ENCODE data around the gene CBX4. TPM values are rescaled to one million over a fixed set of nuclear protein-coding genes. Genes with fewer than 3 reads are reported as not detected.
A peak's percentile ranks its signal among the peaks of the same experiment; 100 is the strongest.

The CBX4 gene
- total RNA-seq, 1 experiment from 2014 or later = 3.3 TPM

- TF ChIP-seq, protein P1, sequence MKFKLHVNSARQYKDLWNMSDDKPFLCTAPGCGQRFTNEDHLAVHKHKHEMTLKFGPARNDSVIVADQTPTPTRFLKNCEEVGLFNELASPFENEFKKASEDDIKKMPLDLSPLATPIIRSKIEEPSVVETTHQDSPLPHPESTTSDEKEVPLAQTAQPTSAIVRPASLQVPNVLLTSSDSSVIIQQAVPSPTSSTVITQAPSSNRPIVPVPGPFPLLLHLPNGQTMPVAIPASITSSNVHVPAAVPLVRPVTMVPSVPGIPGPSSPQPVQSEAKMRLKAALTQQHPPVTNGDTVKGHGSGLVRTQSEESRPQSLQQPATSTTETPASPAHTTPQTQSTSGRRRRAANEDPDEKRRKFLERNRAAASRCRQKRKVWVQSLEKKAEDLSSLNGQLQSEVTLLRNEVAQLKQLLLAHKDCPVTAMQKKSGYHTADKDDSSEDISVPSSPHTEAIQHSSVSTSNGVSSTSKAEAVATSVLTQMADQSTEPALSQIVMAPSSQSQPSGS (CRISPR knock-in tag; IDR thresholded peaks at IDR 0.05; ENCODE audit: borderline replicate concordance, low read depth) = no peak
- TF ChIP-seq GRHL2 (CRISPR knock-in tag; IDR thresholded peaks at IDR 0.05; ENCODE audit: insufficient replicate concordance, severe bottlenecking) = no peak
- no peak for TF ChIP-seq EMX1 (CRISPR knock-in tag; IDR thresholded peaks at IDR 0.05)
- no peak for TF ChIP-seq GABPB1 (CRISPR knock-in tag; IDR thresholded peaks at IDR 0.05)
- no peak for TF ChIP-seq MXD4 (CRISPR knock-in tag; IDR thresholded peaks at IDR 0.05; ENCODE audit: borderline replicate concordance)
- TF ChIP-seq STAT6 (CRISPR knock-in tag; conservative IDR thresholded peaks at IDR 0.05; ENCODE audit: low read depth) = no peak
- TF ChIP-seq CREM (CRISPR knock-in tag; IDR thresholded peaks at IDR 0.05) = no peak
- TF ChIP-seq RELA (CRISPR knock-in tag; IDR thresholded peaks at IDR 0.05; ENCODE audit: borderline replicate concordance) = no peak
Observed at GRCh38 chr17:79842136-79842655, 3.0 kb upstream of the CBX4 start (continued).

- DNase-seq (ENCODE audit: low spot score) = peak; percentile 54
Observed at GRCh38 chr17:79841369-79842135, 2.3 kb upstream of the CBX4 start.

GRCh38 chr17:79840989-79841286 lies 1.7 kb upstream of the CBX4 start:
- CTCF ChIA-PET = interaction anchor here (0.5 to 9.0 kb wide), 27 partner anchors 9 to 1482 kb away, joined by 3 to 221 read pairs (median 6); partner anchors contain the start of genes CBX8 and GAA
- Mint-ChIP-seq H3K9me3 (no peaks in the 10 kb centered on the region), H3K27ac (no peak overlapping the region), H3K4me1 (peaks cover 27% of the 10 kb centered on the region), H3K36me3 (no peaks in the 10 kb centered on the region), H3K27me3 (ENCODE audit: low read depth) (peaks cover 89% of the 10 kb centered on the region), H3K4me3 (no peak overlapping the region)
- TF ChIP-seq GTF2I (CRISPR knock-in tag; conservative IDR thresholded peaks at IDR 0.05) (no peak), USF1 (CRISPR knock-in tag; IDR thresholded peaks at IDR 0.05) (peak; percentile 22; the same call in 1 of the 2 replicates)
- DNase-seq (ENCODE audit: low spot score) = no peak
- POLR2A ChIA-PET = interaction anchor here (1.4 kb wide), 1 partner anchor 194 kb away, joined by 3 read pairs; no protein-coding TSS in a partner anchor
- ATAC-seq = no peak

More at GRCh38 chr17:79841369-79842135, 2.3 kb upstream of the CBX4 start:
- no peak for ATAC-seq
- Mint-ChIP-seq H3K27ac (no peak overlapping the region), H3K4me1 (peaks cover 24% of the 10 kb centered on the region), H3K9me3 (no peaks in the 10 kb centered on the region), H3K36me3 (no peaks in the 10 kb centered on the region), H3K27me3 (ENCODE audit: low read depth) (peaks cover 89% of the 10 kb centered on the region), H3K4me3 (peak overlapping the region; percentile 54)
- TF ChIP-seq GABPB1 (CRISPR knock-in tag; IDR thresholded peaks at IDR 0.05) (peak; percentile 44; the same call in 1 of the 2 replicates), ZNF219 (CRISPR knock-in tag; IDR thresholded peaks at IDR 0.05; ENCODE audit: borderline replicate concordance) (0 out of 2 replicates have a peak, but pooled peaks have one; percentile 31), RORB (CRISPR knock-in tag; IDR thresholded peaks at IDR 0.05) (no peak)
- ChIA-PET POLR2A (interaction anchor here (0.6 to 1.7 kb wide), 4 partner anchors 87 to 1059 kb away, joined by 3 to 5 read pairs (median 3); no protein-coding TSS in a partner anchor), CTCF (interaction anchor here (0.5 to 9.0 kb wide), 35 partner anchors 6 to 1481 kb away, joined by 3 to 221 read pairs (median 6); partner anchors contain the start of gene CBX8)

Data from WTC11 (cell line).